NCI-H2081 (cell line): ENCODE results near the gene NIT1.
"Not testable (repeated sequence)": the region's sequence is repeated elsewhere in the genome, so short reads cannot be mapped to it uniquely, and the experiment has no call there.

Experiments
- DNase-seq, 2 experiments: peaks; one replicate each; lab custom pipeline; 2025; lab: John Stamatoyannopoulos, UW

Gene NIT1

GRCh38 chr1:161115132-161115711 is 2.7 kb upstream of the NIT1 start:
- no peak for DNase-seq

- DNase-seq, result not testable (repeated sequence)
These were observed 1.9 kb upstream of the NIT1 start for GRCh38 chr1:161115961-161116360.

- DNase-seq, result peak in 1 of 2 experiments; percentile 18
These were observed 1.4 kb downstream of the NIT1 start for GRCh38 chr1:161119092-161119903.

- no peak for DNase-seq
These were observed 3.2 kb downstream of the NIT1 start for GRCh38 chr1:161121042-161121650.

- no peak for DNase-seq
These were observed 3.9 kb downstream of the NIT1 start for GRCh38 chr1:161121834-161122233.

GRCh38 chr1:161122967-161123366 is 5.1 kb downstream of the NIT1 start:
- no peak for DNase-seq

- DNase-seq, result no peak
These were observed 9.7 kb downstream of the NIT1 start for GRCh38 chr1:161127649-161128048.

- no peak for DNase-seq
These were observed 10.9 kb downstream of the NIT1 start for GRCh38 chr1:161128591-161129420.

- DNase-seq, result no peak
These were observed 12.4 kb downstream of the NIT1 start for GRCh38 chr1:161130266-161130665.

GRCh38 chr1:161131523-161132409 is 13.9 kb downstream of the NIT1 start:
- DNase-seq, result no peak

- DNase-seq, result peak; percentile 97 to 98
These were observed 14.7 kb downstream of the NIT1 start, which contains the start of gene DEDD for GRCh38 chr1:161132410-161133219. Gene DEDD (minus strand): TSS chr1:161132667. CDS start chr1:161124462, 8,205 bp downstream.

GRCh38 chr1:161133220-161133740 is 15.4 kb downstream of the NIT1 start:
- DNase-seq, result peak in 1 of 2 experiments; percentile 61

- no peak for DNase-seq
These were observed 20.0 kb downstream of the NIT1 start for GRCh38 chr1:161137881-161138280.

- DNase-seq, result no peak
These were observed 20.5 kb downstream of the NIT1 start for GRCh38 chr1:161138431-161138830.

GRCh38 chr1:161139766-161140165 is 21.9 kb downstream of the NIT1 start:
- peak; percentile 31 to 50 for DNase-seq

GRCh38 chr1:161140755-161141400 is 23.0 kb downstream of the NIT1 start:
- no peak for DNase-seq

GRCh38 chr1:161145832-161146231 is 27.9 kb downstream of the NIT1 start:
- DNase-seq, result no peak

- DNase-seq, result no peak
These were observed 35.3 kb downstream of the NIT1 start for GRCh38 chr1:161153176-161153575.

GRCh38 chr1:161153682-161154337 is 35.9 kb downstream of the NIT1 start, which contains the start of gene UFC1:
Gene UFC1 (plus strand): TSS chr1:161153978. CDS start chr1:161153998, 20 bp downstream.
- DNase-seq, result peak; percentile 84 to 95
